GM23338 (cell line): ENCODE data around the gene SYP.

Experiments used
- CREB1 ChIP-seq: fragments of 250-450 bp; sonication (Bioruptor Pico); IDR thresholded peaks from 2 replicates; pipeline ENCODE4 v1.5.0; 2020; ENCODE audit warnings: low read depth, mild to moderate bottlenecking, moderate library complexity
- EZH2 ChIP-seq: fragments of 200-600 bp; sonication (generic); IDR thresholded peaks from one replicate; pipeline ENCODE4 v1.8.0; 2017; ENCODE audit warnings: antibody characterized with exemption, mild to moderate bottlenecking, low read depth; ENCODE audit not compliant: unreplicated experiment
- EZH2phosphoT487 ChIP-seq: fragments of 200-600 bp; sonication (generic); IDR thresholded peaks from one replicate; pipeline ENCODE4 v1.8.1; 2018; ENCODE audit warnings: antibody characterized with exemption; ENCODE audit not compliant: unreplicated experiment
- JUNB ChIP-seq: IDR thresholded peaks from one replicate; pipeline ENCODE4 v1.6.1; 2016; ENCODE audit warnings: antibody characterized with exemption; ENCODE audit not compliant: unreplicated experiment
- POLR2AphosphoS5 ChIP-seq: IDR thresholded peaks from 2 replicates; pipeline ENCODE4 v1.6.1; 2016; ENCODE audit warnings: antibody characterized with exemption, low read depth
- ZNF114 ChIP-seq: fragments of 250-450 bp; sonication (Bioruptor Pico); IDR thresholded peaks from 2 replicates; pipeline ENCODE4 v1.5.0; 2020; ENCODE audit warnings: mild to moderate bottlenecking, moderate library complexity
- ZNF331 ChIP-seq: fragments of 250-450 bp; sonication (Bioruptor Pico); IDR thresholded peaks from 2 replicates; pipeline ENCODE4 v1.5.0; 2020; ENCODE audit warnings: low read depth, mild to moderate bottlenecking, moderate library complexity
- TF ChIP-seq, protein P1 (sequence below), 2 experiments: fragments of 200-600 bp in 1 of 2; sonication (generic) in 1 of 2; conservative IDR thresholded peaks; 2 replicates each; pipeline versions ENCODE4 v1.5.1 to v1.6.1; 2016 to 2017; ENCODE audit warnings: antibody characterized with exemption in 2 of 2, low read depth in 2 of 2, mild to moderate bottlenecking in 2 of 2, moderate library complexity in 1 of 2
- TF ChIP-seq, protein P2 (sequence below): fragments of 250-450 bp; sonication (Bioruptor Pico); IDR thresholded peaks from 2 replicates; pipeline ENCODE4 v1.5.0; 2020; ENCODE audit warnings: mild to moderate bottlenecking, moderate library complexity
- TF ChIP-seq, protein P3 (sequence below): IDR thresholded peaks from one replicate; pipeline ENCODE4 v1.6.1; 2018; ENCODE audit warnings: antibody characterized with exemption; ENCODE audit not compliant: unreplicated experiment
- TF ChIP-seq, protein P4 (sequence below): IDR thresholded peaks from 2 replicates; pipeline ENCODE4 v1.6.1; 2016; ENCODE audit warnings: antibody characterized with exemption

DNA sequence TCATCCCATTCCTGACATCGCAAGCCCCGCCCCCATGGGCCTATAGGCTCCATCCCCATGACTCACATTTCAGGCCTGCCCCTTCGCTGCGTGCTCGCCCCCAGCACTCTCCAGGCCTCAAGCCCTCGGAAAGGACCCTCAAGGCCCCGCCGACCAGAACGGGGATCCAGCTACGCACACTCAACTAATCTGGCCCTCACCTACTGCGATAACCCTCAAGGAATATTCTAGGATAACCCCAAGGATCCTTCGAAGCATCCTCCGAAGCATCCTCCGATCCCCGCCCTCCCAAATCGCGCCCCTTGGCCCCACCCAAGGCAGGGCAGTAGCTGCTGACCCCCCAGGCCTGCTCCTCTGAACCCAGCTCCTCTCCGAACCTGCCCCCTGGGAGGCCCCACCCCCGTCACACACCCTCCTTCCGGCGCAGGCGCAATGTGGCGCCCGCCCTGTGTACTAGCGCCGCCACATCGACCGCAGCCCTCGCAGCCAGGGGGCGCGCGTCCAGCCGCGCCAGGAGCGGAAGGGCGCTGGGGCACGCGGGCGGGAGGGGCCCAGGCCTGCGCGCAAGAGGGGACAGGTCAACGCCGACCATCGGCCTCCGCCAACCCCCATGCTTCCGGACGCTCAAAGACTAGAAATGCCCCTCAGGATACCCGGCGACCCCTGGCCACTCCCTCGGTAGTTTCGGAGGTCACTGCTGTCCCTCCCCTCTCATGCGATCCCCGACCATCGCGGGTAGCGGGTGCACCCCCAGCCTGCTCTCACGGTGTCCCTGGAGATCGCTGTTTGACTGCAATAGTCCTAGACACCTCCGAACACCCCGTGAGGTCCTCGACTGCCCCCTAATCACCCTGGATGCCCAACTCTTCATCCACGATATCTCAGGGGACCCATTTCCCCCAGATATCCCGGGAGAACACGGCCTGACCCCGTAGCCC is 43.8 kb downstream of the SYP start:
- TF ChIP-seq EZH2: no peak
- TF ChIP-seq, protein P1, sequence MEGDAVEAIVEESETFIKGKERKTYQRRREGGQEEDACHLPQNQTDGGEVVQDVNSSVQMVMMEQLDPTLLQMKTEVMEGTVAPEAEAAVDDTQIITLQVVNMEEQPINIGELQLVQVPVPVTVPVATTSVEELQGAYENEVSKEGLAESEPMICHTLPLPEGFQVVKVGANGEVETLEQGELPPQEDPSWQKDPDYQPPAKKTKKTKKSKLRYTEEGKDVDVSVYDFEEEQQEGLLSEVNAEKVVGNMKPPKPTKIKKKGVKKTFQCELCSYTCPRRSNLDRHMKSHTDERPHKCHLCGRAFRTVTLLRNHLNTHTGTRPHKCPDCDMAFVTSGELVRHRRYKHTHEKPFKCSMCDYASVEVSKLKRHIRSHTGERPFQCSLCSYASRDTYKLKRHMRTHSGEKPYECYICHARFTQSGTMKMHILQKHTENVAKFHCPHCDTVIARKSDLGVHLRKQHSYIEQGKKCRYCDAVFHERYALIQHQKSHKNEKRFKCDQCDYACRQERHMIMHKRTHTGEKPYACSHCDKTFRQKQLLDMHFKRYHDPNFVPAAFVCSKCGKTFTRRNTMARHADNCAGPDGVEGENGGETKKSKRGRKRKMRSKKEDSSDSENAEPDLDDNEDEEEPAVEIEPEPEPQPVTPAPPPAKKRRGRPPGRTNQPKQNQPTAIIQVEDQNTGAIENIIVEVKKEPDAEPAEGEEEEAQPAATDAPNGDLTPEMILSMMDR (conservative IDR thresholded peaks at IDR 0.05; ENCODE audit: low read depth in 2 of 2): peak; percentile 52 to 83
- TF ChIP-seq POLR2AphosphoS5: peak; percentile 62; the same call in 1 of the 2 replicates
- no peak for TF ChIP-seq EZH2phosphoT487
- TF ChIP-seq, protein P2, sequence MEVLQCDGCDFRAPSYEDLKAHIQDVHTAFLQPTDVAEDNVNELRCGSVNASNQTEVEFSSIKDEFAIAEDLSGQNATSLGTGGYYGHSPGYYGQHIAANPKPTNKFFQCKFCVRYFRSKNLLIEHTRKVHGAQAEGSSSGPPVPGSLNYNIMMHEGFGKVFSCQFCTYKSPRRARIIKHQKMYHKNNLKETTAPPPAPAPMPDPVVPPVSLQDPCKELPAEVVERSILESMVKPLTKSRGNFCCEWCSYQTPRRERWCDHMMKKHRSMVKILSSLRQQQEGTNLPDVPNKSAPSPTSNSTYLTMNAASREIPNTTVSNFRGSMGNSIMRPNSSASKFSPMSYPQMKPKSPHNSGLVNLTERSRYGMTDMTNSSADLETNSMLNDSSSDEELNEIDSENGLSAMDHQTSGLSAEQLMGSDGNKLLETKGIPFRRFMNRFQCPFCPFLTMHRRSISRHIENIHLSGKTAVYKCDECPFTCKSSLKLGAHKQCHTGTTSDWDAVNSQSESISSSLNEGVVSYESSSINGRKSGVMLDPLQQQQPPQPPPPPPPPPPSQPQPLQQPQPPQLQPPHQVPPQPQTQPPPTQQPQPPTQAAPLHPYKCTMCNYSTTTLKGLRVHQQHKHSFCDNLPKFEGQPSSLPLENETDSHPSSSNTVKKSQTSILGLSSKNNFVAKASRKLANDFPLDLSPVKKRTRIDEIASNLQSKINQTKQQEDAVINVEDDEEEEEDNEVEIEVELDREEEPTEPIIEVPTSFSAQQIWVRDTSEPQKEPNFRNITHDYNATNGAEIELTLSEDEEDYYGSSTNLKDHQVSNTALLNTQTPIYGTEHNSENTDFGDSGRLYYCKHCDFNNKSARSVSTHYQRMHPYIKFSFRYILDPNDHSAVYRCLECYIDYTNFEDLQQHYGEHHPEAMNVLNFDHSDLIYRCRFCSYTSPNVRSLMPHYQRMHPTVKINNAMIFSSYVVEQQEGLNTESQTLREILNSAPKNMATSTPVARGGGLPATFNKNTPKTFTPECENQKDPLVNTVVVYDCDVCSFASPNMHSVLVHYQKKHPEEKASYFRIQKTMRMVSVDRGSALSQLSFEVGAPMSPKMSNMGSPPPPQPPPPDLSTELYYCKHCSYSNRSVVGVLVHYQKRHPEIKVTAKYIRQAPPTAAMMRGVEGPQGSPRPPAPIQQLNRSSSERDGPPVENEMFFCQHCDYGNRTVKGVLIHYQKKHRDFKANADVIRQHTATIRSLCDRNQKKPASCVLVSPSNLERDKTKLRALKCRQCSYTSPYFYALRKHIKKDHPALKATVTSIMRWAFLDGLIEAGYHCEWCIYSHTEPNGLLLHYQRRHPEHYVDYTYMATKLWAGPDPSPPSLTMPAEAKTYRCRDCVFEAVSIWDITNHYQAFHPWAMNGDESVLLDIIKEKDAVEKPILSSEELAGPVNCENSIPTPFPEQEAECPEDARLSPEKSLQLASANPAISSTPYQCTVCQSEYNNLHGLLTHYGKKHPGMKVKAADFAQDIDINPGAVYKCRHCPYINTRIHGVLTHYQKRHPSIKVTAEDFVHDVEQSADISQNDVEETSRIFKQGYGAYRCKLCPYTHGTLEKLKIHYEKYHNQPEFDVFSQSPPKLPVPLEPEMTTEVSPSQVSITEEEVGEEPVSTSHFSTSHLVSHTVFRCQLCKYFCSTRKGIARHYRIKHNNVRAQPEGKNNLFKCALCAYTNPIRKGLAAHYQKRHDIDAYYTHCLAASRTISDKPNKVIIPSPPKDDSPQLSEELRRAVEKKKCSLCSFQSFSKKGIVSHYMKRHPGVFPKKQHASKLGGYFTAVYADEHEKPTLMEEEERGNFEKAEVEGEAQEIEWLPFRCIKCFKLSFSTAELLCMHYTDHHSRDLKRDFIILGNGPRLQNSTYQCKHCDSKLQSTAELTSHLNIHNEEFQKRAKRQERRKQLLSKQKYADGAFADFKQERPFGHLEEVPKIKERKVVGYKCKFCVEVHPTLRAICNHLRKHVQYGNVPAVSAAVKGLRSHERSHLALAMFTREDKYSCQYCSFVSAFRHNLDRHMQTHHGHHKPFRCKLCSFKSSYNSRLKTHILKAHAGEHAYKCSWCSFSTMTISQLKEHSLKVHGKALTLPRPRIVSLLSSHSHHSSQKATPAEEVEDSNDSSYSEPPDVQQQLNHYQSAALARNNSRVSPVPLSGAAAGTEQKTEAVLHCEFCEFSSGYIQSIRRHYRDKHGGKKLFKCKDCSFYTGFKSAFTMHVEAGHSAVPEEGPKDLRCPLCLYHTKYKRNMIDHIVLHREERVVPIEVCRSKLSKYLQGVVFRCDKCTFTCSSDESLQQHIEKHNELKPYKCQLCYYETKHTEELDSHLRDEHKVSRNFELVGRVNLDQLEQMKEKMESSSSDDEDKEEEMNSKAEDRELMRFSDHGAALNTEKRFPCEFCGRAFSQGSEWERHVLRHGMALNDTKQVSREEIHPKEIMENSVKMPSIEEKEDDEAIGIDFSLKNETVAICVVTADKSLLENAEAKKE (CRISPR knock-in tag): no peak
- TF ChIP-seq, protein P3, sequence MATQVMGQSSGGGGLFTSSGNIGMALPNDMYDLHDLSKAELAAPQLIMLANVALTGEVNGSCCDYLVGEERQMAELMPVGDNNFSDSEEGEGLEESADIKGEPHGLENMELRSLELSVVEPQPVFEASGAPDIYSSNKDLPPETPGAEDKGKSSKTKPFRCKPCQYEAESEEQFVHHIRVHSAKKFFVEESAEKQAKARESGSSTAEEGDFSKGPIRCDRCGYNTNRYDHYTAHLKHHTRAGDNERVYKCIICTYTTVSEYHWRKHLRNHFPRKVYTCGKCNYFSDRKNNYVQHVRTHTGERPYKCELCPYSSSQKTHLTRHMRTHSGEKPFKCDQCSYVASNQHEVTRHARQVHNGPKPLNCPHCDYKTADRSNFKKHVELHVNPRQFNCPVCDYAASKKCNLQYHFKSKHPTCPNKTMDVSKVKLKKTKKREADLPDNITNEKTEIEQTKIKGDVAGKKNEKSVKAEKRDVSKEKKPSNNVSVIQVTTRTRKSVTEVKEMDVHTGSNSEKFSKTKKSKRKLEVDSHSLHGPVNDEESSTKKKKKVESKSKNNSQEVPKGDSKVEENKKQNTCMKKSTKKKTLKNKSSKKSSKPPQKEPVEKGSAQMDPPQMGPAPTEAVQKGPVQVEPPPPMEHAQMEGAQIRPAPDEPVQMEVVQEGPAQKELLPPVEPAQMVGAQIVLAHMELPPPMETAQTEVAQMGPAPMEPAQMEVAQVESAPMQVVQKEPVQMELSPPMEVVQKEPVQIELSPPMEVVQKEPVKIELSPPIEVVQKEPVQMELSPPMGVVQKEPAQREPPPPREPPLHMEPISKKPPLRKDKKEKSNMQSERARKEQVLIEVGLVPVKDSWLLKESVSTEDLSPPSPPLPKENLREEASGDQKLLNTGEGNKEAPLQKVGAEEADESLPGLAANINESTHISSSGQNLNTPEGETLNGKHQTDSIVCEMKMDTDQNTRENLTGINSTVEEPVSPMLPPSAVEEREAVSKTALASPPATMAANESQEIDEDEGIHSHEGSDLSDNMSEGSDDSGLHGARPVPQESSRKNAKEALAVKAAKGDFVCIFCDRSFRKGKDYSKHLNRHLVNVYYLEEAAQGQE: no peak
- TF ChIP-seq CREB1 (CRISPR knock-in tag): peak; percentile 55
- TF ChIP-seq, protein P4, sequence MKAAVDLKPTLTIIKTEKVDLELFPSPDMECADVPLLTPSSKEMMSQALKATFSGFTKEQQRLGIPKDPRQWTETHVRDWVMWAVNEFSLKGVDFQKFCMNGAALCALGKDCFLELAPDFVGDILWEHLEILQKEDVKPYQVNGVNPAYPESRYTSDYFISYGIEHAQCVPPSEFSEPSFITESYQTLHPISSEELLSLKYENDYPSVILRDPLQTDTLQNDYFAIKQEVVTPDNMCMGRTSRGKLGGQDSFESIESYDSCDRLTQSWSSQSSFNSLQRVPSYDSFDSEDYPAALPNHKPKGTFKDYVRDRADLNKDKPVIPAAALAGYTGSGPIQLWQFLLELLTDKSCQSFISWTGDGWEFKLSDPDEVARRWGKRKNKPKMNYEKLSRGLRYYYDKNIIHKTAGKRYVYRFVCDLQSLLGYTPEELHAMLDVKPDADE: no peak
- TF ChIP-seq JUNB: no peak
- TF ChIP-seq ZNF331: no peak
- no peak for TF ChIP-seq ZNF114 (CRISPR knock-in tag)
